GM12875 (cell line): ENCODE data around the gene SLC30A3.

Experiments used
- H3K4me3 ChIP-seq: one replicate; pipeline ENCODE4 v1.5.1; 2011; ENCODE audit warnings: low read depth, low read length, control low read depth
- CTCF ChIP-seq: IDR thresholded peaks from 2 replicates; pipeline ENCODE4 v1.5.1; 2011; ENCODE audit warnings: low read depth, mild to moderate bottlenecking, control low read depth, inconsistent platforms, low read length, moderate library complexity, borderline replicate concordance; ENCODE audit not compliant: insufficient read depth

Gene SLC30A3

DNA sequence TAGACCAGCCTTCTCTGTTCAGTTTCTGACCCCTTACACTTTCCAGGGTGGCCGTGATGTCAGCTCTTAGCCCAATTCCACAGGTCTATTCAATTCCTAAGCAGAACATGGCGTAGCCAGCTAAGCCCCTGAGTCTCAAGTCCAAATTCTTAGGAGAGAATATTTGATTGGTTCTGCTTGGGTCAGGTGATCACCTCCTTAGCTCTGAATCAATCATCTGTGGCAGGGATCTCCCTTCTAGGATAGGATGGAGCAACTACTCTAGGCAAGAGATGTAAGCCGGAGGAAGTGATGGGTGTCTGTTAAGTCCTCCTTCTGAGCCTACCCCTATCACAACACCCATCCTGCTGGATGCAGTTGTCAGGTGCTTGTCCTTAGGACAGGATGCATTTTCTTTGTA is 34.3 kb upstream of the SLC30A3 start:
- TF ChIP-seq CTCF = no peak
- H3K4me3 ChIP-seq = no peak overlapping the region

DNA sequence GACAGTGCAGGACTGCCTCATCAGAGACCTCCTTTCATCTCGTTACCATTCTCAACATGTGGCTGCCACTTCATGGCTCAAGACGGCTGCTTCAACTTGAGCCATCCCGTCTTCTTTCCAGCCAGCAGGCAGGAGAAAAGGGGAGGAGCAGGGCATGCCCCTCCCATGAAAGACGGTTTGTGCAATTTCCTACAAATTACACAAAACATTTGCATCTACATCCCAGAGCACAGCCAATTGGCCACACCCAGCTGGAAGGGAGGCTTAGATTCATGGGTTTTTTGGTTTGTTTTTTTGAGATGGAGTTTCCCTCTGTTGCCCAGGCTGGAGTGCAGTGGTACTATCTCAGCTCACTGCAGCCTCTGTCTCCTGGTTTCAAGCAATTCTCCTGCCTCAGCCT is 33.6 kb upstream of the SLC30A3 start:
- H3K4me3 ChIP-seq = no peak overlapping the region

GRCh38 chr2:27294928-27295327 is 32.1 kb upstream of the SLC30A3 start:
- H3K4me3 ChIP-seq = no peak overlapping the region
- no peak for TF ChIP-seq CTCF

More for the DNA sequence above, 33.6 kb upstream of the SLC30A3 start:
- no peak for TF ChIP-seq CTCF

- H3K4me3 ChIP-seq = no peak overlapping the region
- 0 out of 2 replicates have a peak, but pooled peaks have one; percentile 8 for TF ChIP-seq CTCF
Observed at GRCh38 chr2:27291865-27292264, 29.0 kb upstream of the SLC30A3 start.

GRCh38 chr2:27290549-27290948 is 27.7 kb upstream of the SLC30A3 start:
- H3K4me3 ChIP-seq = no peak overlapping the region
- TF ChIP-seq CTCF = no peak

DNA sequence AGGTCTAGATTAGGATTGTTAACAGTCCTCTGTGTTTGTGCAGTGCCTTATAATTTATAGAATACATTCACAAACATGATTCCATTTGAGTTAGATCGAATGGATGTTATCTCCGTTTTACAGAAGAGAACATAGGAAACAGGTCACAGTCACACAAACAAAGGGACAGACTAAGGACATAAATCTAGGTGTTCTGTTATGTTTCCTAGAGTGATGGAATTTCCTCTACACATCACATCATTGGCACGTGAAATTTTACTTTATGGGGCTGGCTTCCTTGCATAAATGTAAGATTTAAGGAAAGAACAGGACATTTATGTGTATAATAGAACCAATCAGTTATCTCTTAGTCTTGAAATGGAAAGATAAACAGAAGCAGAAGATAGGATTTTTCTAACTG is 25.8 kb upstream of the SLC30A3 start:
- TF ChIP-seq CTCF = no peak
- H3K4me3 ChIP-seq = no peak overlapping the region

DNA sequence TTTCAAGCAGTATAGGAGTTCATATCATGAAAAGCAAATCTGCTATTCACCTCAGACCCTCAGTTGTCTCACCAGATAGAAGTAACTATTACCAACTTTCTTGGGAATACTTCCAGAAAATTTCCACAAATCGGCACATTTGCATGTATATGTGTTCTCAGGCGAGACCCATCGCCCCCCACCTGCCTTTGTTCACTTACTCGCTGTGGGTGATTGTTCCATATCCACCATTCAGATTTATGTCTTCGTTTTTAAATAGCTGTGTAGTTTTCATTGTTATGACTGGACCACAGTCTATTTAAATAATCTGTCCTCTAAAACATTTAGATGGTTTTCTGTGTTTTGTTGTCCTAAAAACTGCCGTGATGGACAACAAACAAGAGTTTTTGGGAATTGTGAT is 22.6 kb upstream of the SLC30A3 start:
- no peak for TF ChIP-seq CTCF
- no peak overlapping the region for H3K4me3 ChIP-seq
